ENCODE results near the gene RAPGEF4.

DNA sequence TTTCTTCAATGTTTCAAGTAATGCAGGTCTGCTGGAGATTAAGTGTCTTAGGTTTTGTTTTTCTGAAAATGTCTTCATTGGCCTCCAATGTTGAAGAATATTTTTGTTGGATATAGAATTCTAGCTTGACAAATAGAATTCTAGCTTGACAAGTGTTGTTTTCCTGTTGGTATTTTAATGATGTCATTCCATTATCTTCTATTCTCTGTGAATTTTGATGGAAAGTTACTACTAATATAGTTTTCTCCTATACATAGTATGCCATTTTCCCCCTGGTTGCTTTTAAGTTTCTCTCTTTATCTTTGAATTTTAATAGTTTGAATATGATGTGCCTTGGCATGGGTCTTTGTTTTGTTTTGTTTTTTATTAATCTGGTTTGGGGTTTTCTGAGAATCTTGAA is 119.9 kb downstream of the RAPGEF4 start:
- TF ChIP-seq, protein P1, sequence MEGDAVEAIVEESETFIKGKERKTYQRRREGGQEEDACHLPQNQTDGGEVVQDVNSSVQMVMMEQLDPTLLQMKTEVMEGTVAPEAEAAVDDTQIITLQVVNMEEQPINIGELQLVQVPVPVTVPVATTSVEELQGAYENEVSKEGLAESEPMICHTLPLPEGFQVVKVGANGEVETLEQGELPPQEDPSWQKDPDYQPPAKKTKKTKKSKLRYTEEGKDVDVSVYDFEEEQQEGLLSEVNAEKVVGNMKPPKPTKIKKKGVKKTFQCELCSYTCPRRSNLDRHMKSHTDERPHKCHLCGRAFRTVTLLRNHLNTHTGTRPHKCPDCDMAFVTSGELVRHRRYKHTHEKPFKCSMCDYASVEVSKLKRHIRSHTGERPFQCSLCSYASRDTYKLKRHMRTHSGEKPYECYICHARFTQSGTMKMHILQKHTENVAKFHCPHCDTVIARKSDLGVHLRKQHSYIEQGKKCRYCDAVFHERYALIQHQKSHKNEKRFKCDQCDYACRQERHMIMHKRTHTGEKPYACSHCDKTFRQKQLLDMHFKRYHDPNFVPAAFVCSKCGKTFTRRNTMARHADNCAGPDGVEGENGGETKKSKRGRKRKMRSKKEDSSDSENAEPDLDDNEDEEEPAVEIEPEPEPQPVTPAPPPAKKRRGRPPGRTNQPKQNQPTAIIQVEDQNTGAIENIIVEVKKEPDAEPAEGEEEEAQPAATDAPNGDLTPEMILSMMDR (IDR thresholded peaks at IDR 0.05): no peak
- TF ChIP-seq POLR2A (IDR thresholded peaks at IDR 0.05): no peak
